ENCODE data around the gene COX20.

GRCh38 chr1:244865028-244865371 lies 29.5 kb downstream of the COX20 start:
- no peak for TF ChIP-seq CTCF (conservative IDR thresholded peaks at IDR 0.05; ENCODE audit: low read depth, low read length)
- no peak for TF ChIP-seq SMC3 (IDR thresholded peaks at IDR 0.05; ENCODE audit: low read depth, low read length)
- TF ChIP-seq CEBPB (IDR thresholded peaks at IDR 0.05; ENCODE audit: low read depth, low read length): no peak
- no peak for TF ChIP-seq POLR2A (IDR thresholded peaks at IDR 0.05; ENCODE audit: low read depth, low read length)
- no peak for TF ChIP-seq ELK1 (IDR thresholded peaks at IDR 0.05; ENCODE audit: borderline replicate concordance, low read depth, low read length)
- TF ChIP-seq RFX5 (IDR thresholded peaks at IDR 0.05; ENCODE audit: low read depth, low read length): no peak
- TF ChIP-seq USF2 (IDR thresholded peaks at IDR 0.05; ENCODE audit: low read depth, low read length): no peak
- TF ChIP-seq MXI1 (IDR thresholded peaks at IDR 0.05; ENCODE audit: borderline replicate concordance, low read depth, low read length): no peak
- no peak for TF ChIP-seq CHD1 (IDR thresholded peaks at IDR 0.05; ENCODE audit: low read depth, low read length)
- no peak for TF ChIP-seq MAFK (IDR thresholded peaks at IDR 0.05; ENCODE audit: low read depth, low read length)
- no peak for TF ChIP-seq BHLHE40 (IDR thresholded peaks at IDR 0.05; ENCODE audit: low read depth, low read length)

Measured in IMR-90 (cell line).